Measurements from ENCODE around the gene TGFB1I1. TPM values are rescaled to one million over a fixed set of nuclear protein-coding genes. Genes with fewer than 3 reads are reported as not detected.
"Not testable (repeated sequence)": the region's sequence is repeated elsewhere in the genome, so short reads cannot be mapped to it uniquely, and the experiment has no call there.

Gene TGFB1I1
- total RNA-seq, 1 experiment from 2014 or later = 90.6 TPM

- DNase-seq (ENCODE audit: low read depth) = peak; percentile 77
Observed at GRCh38 chr16:31513126-31513525, 41.2 kb downstream of the TGFB1I1 start.

- no peak for DNase-seq (ENCODE audit: low read depth)
Observed at GRCh38 chr16:31513884-31514283, 41.9 kb downstream of the TGFB1I1 start.

GRCh38 chr16:31517800-31518402, 45.9 kb downstream of the TGFB1I1 start:
- DNase-seq (ENCODE audit: low read depth) = no peak

GRCh38 chr16:31519759-31520431, 47.9 kb downstream of the TGFB1I1 start:
- no peak for DNase-seq (ENCODE audit: low read depth)

- DNase-seq (ENCODE audit: low read depth) = no peak
Observed at GRCh38 chr16:31521368-31521767, 49.4 kb downstream of the TGFB1I1 start.

GRCh38 chr16:31522071-31522470, 50.1 kb downstream of the TGFB1I1 start:
- DNase-seq (ENCODE audit: low read depth) = no peak

GRCh38 chr16:31523768-31524167, 51.8 kb downstream of the TGFB1I1 start:
- DNase-seq (ENCODE audit: low read depth) = not testable (repeated sequence)

DNA sequence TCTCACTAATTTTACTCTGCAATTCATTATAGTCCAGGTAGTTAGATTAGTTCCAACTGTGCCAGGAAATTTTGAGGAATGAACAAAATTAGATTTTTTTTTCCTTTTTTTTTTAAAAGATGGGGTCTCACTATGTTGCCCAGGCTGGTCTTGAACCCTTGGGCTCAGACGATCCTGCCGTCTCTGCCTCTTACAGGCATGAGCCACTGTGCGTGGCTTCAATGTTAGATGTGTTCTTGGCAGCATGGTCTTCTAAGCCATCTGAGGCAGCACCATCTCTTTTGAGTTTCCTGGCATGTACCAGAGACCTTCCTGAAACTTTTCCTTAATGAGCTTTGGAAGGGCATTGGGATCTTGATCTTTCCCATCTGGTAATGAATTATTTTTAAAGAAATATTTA, 53.2 kb downstream of the TGFB1I1 start:
- DNase-seq (ENCODE audit: low read depth) = no peak

Other genes with a start within 250 kb of the TGFB1I1 start
- 0.02 and 0.03 TPM in 2 replicates for gene ITGAM, start 212.2 kb upstream of the TGFB1I1 start, total RNA-seq (2014; rRNA removed; shearing (Covaris generic))
- gene ITGAX, start 117.0 kb upstream of the TGFB1I1 start, total RNA-seq (2014; rRNA removed; shearing (Covaris generic)) = 2.1 and 2.7 TPM in 2 replicates
- gene ITGAD, start 78.8 kb upstream of the TGFB1I1 start, total RNA-seq (2014; rRNA removed; shearing (Covaris generic)) = 0.03 TPM in 1 of 2 replicates, not detected in the other
- gene COX6A2, start 43.8 kb upstream of the TGFB1I1 start, total RNA-seq (2014; rRNA removed; shearing (Covaris generic)) = not detected in 2 replicates
- gene ZNF843, start 29.4 kb upstream of the TGFB1I1 start, total RNA-seq (2014; rRNA removed; shearing (Covaris generic)) = not detected in 2 replicates
- 19.8 and 21.5 TPM in 2 replicates for gene ARMC5, start 12.7 kb upstream of the TGFB1I1 start, total RNA-seq (2014; rRNA removed; shearing (Covaris generic))
- not detected in 2 replicates for gene SLC5A2, start 11.0 kb downstream of the TGFB1I1 start, total RNA-seq (2014; rRNA removed; shearing (Covaris generic))
- 33.2 and 43.9 TPM in 2 replicates for gene RUSF1, start 36.2 kb downstream of the TGFB1I1 start, total RNA-seq (2014; rRNA removed; shearing (Covaris generic))
- not detected in 2 replicates for gene AHSP, start 55.7 kb downstream of the TGFB1I1 start, total RNA-seq (2014; rRNA removed; shearing (Covaris generic))

All from HT1080 (cell line).